Motor neuron (in vitro differentiated cells): Measurements from ENCODE around the gene TSPAN17. TPM values are rescaled to one million over a fixed set of nuclear protein-coding genes. Genes with fewer than 3 reads are reported as not detected.

Source experiments
- ATAC-seq, 8 experiments: fragments of 200-7000 bp; cut with Tn5 transposase; replicated peaks in 6 of 8; 2 replicates each; pipeline ENCODE4 v1.8.0; 2021; ENCODE audit warnings: mild to moderate bottlenecking in 8 of 8, moderate library complexity in 8 of 8
- H3K27ac ChIP-seq, 2 donors: fragments of 250-450 bp; sonication (Bioruptor Pico); 2 replicates each; pipeline ENCODE4 v1.9.0; 2021; ENCODE audit warnings: antibody characterized with exemption in 2 of 2, mild to moderate bottlenecking in 2 of 2, moderate library complexity in 1 of 2
- H3K4me1 ChIP-seq, 2 donors: fragments of 250-450 bp; sonication (Bioruptor Pico); replicated peaks in 1 of 2; 2 replicates each; pipeline ENCODE4 v1.6.1; 2021; ENCODE audit warnings: antibody characterized with exemption in 2 of 2, mild to moderate bottlenecking in 2 of 2, moderate library complexity in 1 of 2
- H3K4me3 ChIP-seq, 5 donors: fragments of 250-450 bp; sonication (Bioruptor Pico); 2 replicates each; pipeline ENCODE4 v1.9.0; 2021; ENCODE audit warnings: antibody characterized with exemption in 5 of 5, mild to moderate bottlenecking in 5 of 5, moderate library complexity in 4 of 5
- WGBS, 10 experiments: fragments of 450-650 bp; shearing (Covaris generic); methylation state at CpG; one replicate each; pipeline ENCODE4 v1.0.0; 2022; 5-methylcytosine and 5-hydroxymethylcytosine counted together
- in situ Hi-C, 9 experiments: fragments of 400-800 bp; cut with MboI; loops; one replicate each; pipeline ENCODE4 v1.15.0; 2021; ENCODE audit warnings: low sequenced_read_pairs in 9 of 9, low pct_unique_long_range_greater_than_20kb in 2 of 9; ENCODE audit not compliant: unreplicated experiment in 9 of 9
- total RNA-seq, 8 experiments: library from RNA; unstranded; fragments of 300-600 nt; gene quantifications; 2 replicates each; pipeline versions ENCODE4 v1.2.3 to v1.2.4, GENCODE V29; 2022

Gene TSPAN17
- total RNA-seq, 8 experiments from 2014 or later = 16.5 to 62.7 (median 25.1) TPM

GRCh38 chr5:176667637-176668036 is 20.4 kb downstream of the TSPAN17 start:
- Histone ChIP-seq H3K4me3 (no peak overlapping the region), H3K4me1 (peaks cover 18% of the 10 kb centered on the region in 2 donors), H3K27ac (no peak overlapping the region)
- 14 to 100% (median 68%) methylated on average over 1 to 5 of the region's 7 CpGs; no CpG with 5 or more reads in 1 of the 10 experiments for WGBS, 10 experiments
- in situ Hi-C loops = loop anchor here in 7 of 9 experiments (10.0 to 25.0 kb wide), 4 partner anchors 245 to 447 kb away; no protein-coding TSS in a partner anchor
- no peak for ATAC-seq

GRCh38 chr5:176670449-176670848 is 23.2 kb downstream of the TSPAN17 start:
- ATAC-seq = peak in 3 of 8 experiments; percentile 29 to 42 (median 38)
- peaks cover 9 to 12% of the 10 kb centered on the region in 2 donors for H3K4me1 ChIP-seq
- 30 to 90% (median 46%) methylated on average over 1 to 5 of the region's 8 CpGs; no CpG with 5 or more reads in 6 of the 10 experiments for WGBS, 10 experiments
- H3K4me3 ChIP-seq = no peak overlapping the region
- H3K27ac ChIP-seq = no peak overlapping the region
- in situ Hi-C loops = loop anchor here in 6 of 9 experiments (25.0 kb wide), 3 partner anchors 242 to 442 kb away; no protein-coding TSS in a partner anchor

GRCh38 chr5:176671399-176671798 is 24.1 kb downstream of the TSPAN17 start:
- Histone ChIP-seq H3K4me3 (no peak overlapping the region), H3K27ac (no peak overlapping the region), H3K4me1 (peaks cover 13 to 19% of the 10 kb centered on the region in 2 donors)
- WGBS, 10 experiments = 0 to 94% (median 83%) methylated on average over 1 to 2 of the region's 4 CpGs; no CpG with 5 or more reads in 5 of the 10 experiments
- in situ Hi-C loops = loop anchor here in 6 of 9 experiments (25.0 kb wide), 3 partner anchors 241 to 441 kb away; no protein-coding TSS in a partner anchor
- ATAC-seq = no peak

GRCh38 chr5:176671890-176672747 is 24.8 kb downstream of the TSPAN17 start:
- in situ Hi-C loops = loop anchor here in 6 of 9 experiments (25.0 kb wide), 3 partner anchors 240 to 440 kb away; no protein-coding TSS in a partner anchor
- Histone ChIP-seq H3K27ac (no peak overlapping the region), H3K4me1 (peaks cover 15 to 25% of the 10 kb centered on the region in 2 donors), H3K4me3 (no peak overlapping the region)
- peak in 2 of 8 experiments; percentile 31 to 32 for ATAC-seq
- WGBS, 10 experiments = 37 to 58% (median 50%) methylated on average over 2 to 6 of the region's 18 CpGs; no CpG with 5 or more reads in 4 of the 10 experiments

- Histone ChIP-seq H3K4me1 (peaks cover 15 to 25% of the 10 kb centered on the region in 2 donors), H3K27ac (no peak overlapping the region), H3K4me3 (no peak overlapping the region)
- in situ Hi-C loops = loop anchor here in 6 of 9 experiments (25.0 kb wide), 3 partner anchors 238 to 438 kb away; no protein-coding TSS in a partner anchor
- WGBS, 10 experiments = 20 to 100% (median 89%) methylated on average over 1 to 8 of the region's 18 CpGs; no CpG with 5 or more reads in 3 of the 10 experiments
- ATAC-seq = no peak
Observed at GRCh38 chr5:176673651-176674583, 26.6 kb downstream of the TSPAN17 start.

GRCh38 chr5:176674799-176675198 is 27.5 kb downstream of the TSPAN17 start:
- in situ Hi-C loops = loop anchor here in 6 of 9 experiments (25.0 kb wide), 3 partner anchors 238 to 438 kb away; no protein-coding TSS in a partner anchor

GRCh38 chr5:176675676-176676360 is 28.5 kb downstream of the TSPAN17 start:
- no peak overlapping the region for H3K4me3 ChIP-seq
- ATAC-seq = peak in 3 of 8 experiments; percentile 39 to 50 (median 50)
- in situ Hi-C loops = no loop called here
- no peak overlapping the region for H3K27ac ChIP-seq
- peaks cover 15 to 28% of the 10 kb centered on the region in 2 donors for H3K4me1 ChIP-seq
- WGBS, 10 experiments = 44 to 94% (median 62%) methylated on average over 6 to 11 of the region's 19 CpGs; no CpG with 5 or more reads in 1 of the 10 experiments

More at GRCh38 chr5:176674799-176675198, 27.5 kb downstream of the TSPAN17 start:
- H3K27ac ChIP-seq = no peak overlapping the region
- ATAC-seq = no peak
- peaks cover 15 to 25% of the 10 kb centered on the region in 2 donors for H3K4me1 ChIP-seq
- no peak overlapping the region for H3K4me3 ChIP-seq
- WGBS, 10 experiments = 60 to 100% (median 93%) methylated on average over 1 to 14 of the region's 17 CpGs; no CpG with 5 or more reads in 1 of the 10 experiments

GRCh38 chr5:176676361-176676824 is 29.1 kb downstream of the TSPAN17 start:
- WGBS, 10 experiments = 17 to 100% (median 70%) methylated on average over 1 to 6 of the region's 10 CpGs; no CpG with 5 or more reads in 3 of the 10 experiments
- Histone ChIP-seq H3K27ac (peak overlapping the region in 1 of 2 donors; percentile 59), H3K4me1 (peaks cover 15 to 28% of the 10 kb centered on the region in 2 donors), H3K4me3 (no peak overlapping the region)
- ATAC-seq = peak in 6 of 8 experiments; percentile 66 to 87 (median 84)
- in situ Hi-C loops = no loop called here

GRCh38 chr5:176677209-176677939 is 30.1 kb downstream of the TSPAN17 start:
- 20 to 87% (median 54%) methylated on average over 3 of the region's 12 CpGs; no CpG with 5 or more reads in 6 of the 10 experiments for WGBS, 10 experiments
- H3K27ac ChIP-seq = no peak overlapping the region
- in situ Hi-C loops = no loop called here
- ATAC-seq = peak in 1 of 8 experiments; percentile 37
- peaks cover 12 to 22% of the 10 kb centered on the region in 2 donors for H3K4me1 ChIP-seq
- H3K4me3 ChIP-seq = no peak overlapping the region

- WGBS, 10 experiments = 60 to 93% (median 78%) methylated on average over 1 to 2 of the region's 5 CpGs; no CpG with 5 or more reads in 6 of the 10 experiments
- H3K27ac ChIP-seq = no peak overlapping the region
- ATAC-seq = no peak
- H3K4me3 ChIP-seq = no peak overlapping the region
- in situ Hi-C loops = no loop called here
- H3K4me1 ChIP-seq = peaks cover 6 to 16% of the 10 kb centered on the region in 2 donors
Observed at GRCh38 chr5:176678584-176678983, 31.3 kb downstream of the TSPAN17 start.
